CD4-positive, alpha-beta T cell treated with Interleukin-17A for 4 hours (primary cell): ENCODE measurements around the gene TCEAL1.
"Not testable (repeated sequence)": the region's sequence is repeated elsewhere in the genome, so short reads cannot be mapped to it uniquely, and the experiment has no call there.

ENCODE experiments used
- DNase-seq: peaks from one replicate; pipeline ENCODE4 v3.0.0-alpha.2; 2020; ENCODE audit warnings: mixed read lengths

The TCEAL1 gene

GRCh38 chrX:103628386-103629317, at the start of gene TCEAL1:
Gene TCEAL1 (plus strand): TSS chrX:103628975. CDS start chrX:103629917, 942 bp downstream.
- peak; percentile 55 for DNase-seq

- no peak for DNase-seq
Measured at GRCh38 chrX:103584596-103584995, 44.2 kb upstream of the TCEAL1 start.

DNA sequence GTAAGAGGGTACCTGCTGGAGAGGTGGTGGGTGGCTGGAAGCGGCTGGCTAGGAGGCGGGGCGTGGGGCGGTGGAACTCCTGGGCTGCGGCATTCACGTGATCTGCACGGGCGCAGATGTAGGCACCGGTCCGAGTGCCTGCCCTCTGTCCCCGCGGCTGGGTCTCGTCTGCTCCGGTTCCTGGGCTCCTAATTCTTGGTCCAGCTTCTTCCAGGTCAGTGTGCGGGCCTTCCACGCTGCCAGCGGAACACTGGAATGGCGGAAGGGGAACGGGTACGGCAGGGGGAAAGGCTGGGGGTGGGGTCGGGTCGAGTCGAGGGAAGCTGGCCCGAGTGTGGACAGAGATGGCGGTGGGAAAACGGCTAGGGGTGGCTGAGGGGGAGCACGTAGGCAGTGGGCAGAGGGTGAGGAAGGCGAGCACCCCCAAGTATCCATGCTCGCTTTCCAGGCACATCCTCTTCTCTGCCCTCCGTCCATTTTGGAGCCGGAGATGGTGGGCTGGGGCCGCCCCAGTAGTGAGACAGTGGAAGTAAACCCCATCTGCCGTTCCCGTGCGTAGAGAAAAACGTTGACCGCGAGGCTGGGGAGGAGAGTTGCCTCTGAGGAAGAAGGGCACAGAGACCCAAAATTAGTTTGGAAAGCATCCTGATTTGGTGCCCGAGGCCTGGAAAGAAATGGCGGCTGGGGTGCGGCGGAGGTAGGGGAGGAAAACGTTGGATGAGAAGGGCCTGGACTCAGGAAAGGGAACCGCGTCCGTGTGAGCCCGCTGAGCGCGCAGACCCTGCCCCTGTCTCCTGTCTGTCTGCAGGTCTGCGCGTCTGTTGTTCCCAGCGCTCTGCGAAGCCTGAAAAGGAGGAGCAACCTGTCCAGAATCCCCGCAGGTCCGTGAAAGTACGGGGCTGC, 43.1 kb upstream of the TCEAL1 start, which contains the start of gene TCEAL4:
TSS of gene TCEAL4 (plus strand) at position 105 of the 903 bp plus-strand sequence. CDS start 1,161 bp downstream, outside the sequence.
- peak; percentile 51 for DNase-seq

GRCh38 chrX:103586314-103586646, 42.5 kb upstream of the TCEAL1 start:
- no peak for DNase-seq

- no peak for DNase-seq
Measured at GRCh38 chrX:103586659-103587058, 42.1 kb upstream of the TCEAL1 start.

DNA sequence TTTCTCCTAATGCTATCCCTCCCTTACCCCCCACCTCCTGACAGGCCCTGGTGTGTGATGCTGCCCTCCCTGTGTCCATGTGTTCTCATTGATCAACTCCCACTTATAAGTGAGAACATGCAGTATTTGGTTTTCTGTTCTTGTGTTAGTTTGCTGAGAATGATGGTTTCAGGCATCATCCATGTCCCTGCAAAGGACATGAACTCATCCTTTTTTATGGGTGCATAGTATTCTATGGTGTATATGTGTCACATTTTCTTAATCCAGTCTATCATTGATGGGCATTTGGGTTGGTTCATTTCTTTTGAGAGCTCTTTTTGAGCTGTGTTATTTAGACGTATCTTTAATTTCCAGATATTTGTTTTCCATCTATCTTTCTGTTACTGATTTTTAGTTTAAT, 36.5 kb upstream of the TCEAL1 start:
- DNase-seq, result not testable (repeated sequence)

GRCh38 chrX:103595202-103595601, 33.6 kb upstream of the TCEAL1 start:
- DNase-seq, result not testable (repeated sequence)

- DNase-seq, result peak; percentile 56
Measured at GRCh38 chrX:103607364-103608305, 21.1 kb upstream of the TCEAL1 start, which contains the start of gene TCEAL3. Gene TCEAL3 (plus strand): TSS chrX:103607963. CDS start chrX:103609065, 1,102 bp downstream.

DNA sequence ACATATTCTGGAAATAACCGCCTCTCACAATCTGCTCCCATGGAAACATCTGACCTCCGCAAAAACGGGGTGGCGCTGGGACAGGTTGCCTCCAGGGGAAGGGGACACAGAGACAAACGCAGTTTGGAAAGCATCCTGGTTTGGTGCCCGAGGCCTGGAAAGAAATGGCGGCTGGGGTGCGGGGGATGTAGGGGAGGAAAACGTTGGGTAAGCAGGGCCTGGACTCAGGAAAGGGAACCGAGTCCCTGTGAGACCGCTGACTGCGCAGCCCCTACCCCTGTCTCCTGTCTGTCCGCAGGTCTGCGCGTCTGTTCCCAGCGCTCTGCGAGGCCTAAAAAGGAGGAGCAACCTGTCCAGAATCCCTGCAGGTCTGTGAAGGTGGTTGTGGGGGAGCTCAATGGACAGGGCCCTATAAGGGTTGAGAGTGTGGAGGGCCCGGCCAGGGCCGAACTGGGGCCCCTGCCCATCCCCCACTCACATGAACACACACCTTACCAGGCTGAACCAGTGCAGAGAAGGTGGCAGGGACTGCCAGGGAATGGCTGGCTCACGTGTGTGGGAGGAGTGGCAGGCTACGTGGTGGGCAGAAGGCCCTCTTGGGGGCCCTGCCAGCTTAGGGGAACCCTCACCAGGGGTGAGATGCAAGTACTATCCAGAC, 20.3 kb upstream of the TCEAL1 start:
- no peak for DNase-seq

- DNase-seq, result no peak
Measured at GRCh38 chrX:103610282-103610681, 18.5 kb upstream of the TCEAL1 start.

- DNase-seq, result no peak
Measured at GRCh38 chrX:103613362-103613890, 15.3 kb upstream of the TCEAL1 start.

DNA sequence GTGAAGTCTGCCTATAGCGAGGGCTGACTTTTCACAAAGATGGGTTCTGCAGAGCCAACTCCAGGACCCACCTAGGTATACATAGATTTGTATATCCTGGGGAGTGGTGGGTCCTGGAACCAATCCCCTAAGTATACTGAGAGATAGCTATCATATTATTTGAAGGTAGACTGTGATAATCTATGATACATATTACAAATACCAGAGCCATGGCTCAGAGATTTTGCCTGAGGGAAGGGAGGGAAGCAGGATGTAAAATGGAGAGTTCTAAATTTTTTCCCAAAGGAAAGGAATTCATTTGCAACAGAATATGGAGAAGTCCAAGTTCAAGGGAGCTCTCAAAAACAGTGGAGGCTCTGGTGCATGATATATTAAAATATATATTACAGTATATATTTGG, 13.8 kb upstream of the TCEAL1 start:
- no peak for DNase-seq

GRCh38 chrX:103615781-103616371, 12.9 kb upstream of the TCEAL1 start:
- DNase-seq, result no peak

GRCh38 chrX:103616676-103617186, 12.0 kb upstream of the TCEAL1 start:
- no peak for DNase-seq

DNA sequence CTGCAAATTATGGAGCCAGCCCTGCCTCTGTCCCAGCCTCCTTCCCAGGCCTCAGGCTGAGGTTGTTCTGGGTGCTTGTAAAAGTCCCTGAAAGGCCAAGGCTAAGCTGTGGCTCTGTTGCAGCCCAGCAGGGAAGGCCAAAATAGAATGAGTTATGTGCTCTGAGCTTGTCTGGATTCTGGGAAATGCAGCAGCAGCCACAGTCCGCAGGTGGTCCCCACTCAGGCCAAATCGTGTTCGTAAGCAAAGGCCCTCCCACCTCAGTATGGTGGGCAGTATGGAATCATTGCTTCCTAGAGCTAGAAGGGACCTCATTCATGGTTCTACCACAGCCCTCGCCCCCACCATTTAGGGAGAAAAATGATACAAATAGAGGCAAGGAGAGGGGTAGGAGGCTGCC, 4.7 kb upstream of the TCEAL1 start:
- no peak for DNase-seq

GRCh38 chrX:103626855-103627254, 1.9 kb upstream of the TCEAL1 start:
- no peak for DNase-seq

- peak; percentile 44 for DNase-seq
Measured at GRCh38 chrX:103629318-103630170, 769 bp downstream of the TCEAL1 start.

DNA sequence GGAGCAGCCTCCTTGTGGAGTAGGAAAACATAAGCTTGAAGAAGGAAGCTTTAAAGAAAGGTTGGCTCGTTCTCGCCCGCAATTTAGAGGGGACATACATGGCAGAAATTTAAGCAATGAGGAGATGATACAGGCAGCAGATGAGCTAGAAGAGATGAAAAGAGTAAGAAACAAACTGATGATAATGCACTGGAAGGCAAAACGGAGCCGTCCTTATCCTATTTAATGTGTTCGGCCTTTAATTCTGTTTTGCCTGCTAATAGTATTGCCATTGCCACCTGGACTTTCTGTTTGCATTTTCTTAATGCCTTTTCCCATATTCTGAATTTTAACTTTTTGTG, 1.4 kb downstream of the TCEAL1 start:
- no peak for DNase-seq

DNA sequence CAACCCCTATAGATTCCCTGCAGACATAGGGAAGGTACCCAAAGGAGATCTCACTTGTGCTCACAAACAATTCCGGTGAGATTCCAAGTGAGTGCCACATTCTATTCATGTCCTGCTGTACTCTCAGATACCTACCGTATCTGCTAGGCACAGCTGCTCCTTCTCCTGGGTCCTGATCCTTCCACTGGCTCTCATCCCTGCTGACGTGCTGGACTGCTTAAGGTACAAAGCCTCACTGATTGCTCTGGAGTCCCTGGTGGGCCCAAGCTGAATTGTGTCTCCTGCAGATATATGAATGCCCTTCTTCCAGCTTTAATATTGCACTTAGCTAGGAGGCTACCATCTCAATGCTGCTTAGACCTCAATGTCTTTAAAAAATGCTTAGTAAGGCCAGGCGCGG, 2.4 kb downstream of the TCEAL1 start:
- no peak for DNase-seq

DNA sequence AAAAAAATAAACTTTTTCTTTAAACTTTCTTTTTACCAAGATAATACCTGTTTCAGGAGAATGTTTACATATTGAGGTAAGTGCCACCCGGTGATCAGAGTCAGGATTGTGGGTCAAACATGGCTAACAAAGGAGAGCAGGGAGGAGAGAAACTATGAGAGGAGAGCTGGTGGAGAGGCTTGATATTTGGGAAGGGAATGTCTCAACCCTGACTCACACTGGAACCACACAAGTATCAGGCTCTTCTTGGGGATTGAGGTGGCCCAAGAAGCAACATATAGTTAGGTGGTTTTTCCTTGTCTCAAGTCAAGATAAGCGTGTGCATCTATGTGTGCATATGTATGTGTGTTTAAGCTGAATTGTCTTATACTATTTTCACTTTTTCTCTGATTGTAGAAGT, 6.7 kb downstream of the TCEAL1 start:
- DNase-seq, result no peak
